Esophagus muscularis mucosa (tissue), 4 donors: ENCODE measurements around the gene MGAT4C. TPM values are rescaled to one million over a fixed set of nuclear protein-coding genes. Genes with fewer than 3 reads are reported as not detected.

Source experiments
- DNase-seq: peaks from one replicate; pipeline ENCODE4 v3.0.0-alpha.2; 2017; ENCODE audit errors: extremely low spot score
- H3K27ac ChIP-seq, 4 donors: fragments of 200-600 bp; sonication (generic); replicated peaks in 1 of 4; 1 replicate in 3 of 4; 2 replicates in 1 of 4; pipeline ENCODE4 v1.5.1; 2016 to 2019; ENCODE audit warnings: mild to moderate bottlenecking in 1 of 4
- H3K27me3 ChIP-seq, 4 donors: fragments of 200-600 bp; sonication (generic); one replicate each; pipeline versions ENCODE4 v1.5.1 to v1.6.0; 2016 to 2019
- H3K36me3 ChIP-seq, 4 donors: fragments of 200-600 bp; sonication (generic); one replicate each; pipeline ENCODE4 v1.5.1; 2016 to 2019
- H3K4me1 ChIP-seq, 4 donors: fragments of 200-600 bp; sonication (generic); one replicate each; pipeline ENCODE4 v1.5.1; 2016 to 2019
- H3K4me3 ChIP-seq, 4 donors: fragments of 200-600 bp; sonication (generic); 1 replicate in 2 of 4; 2 replicates in 2 of 4; pipeline ENCODE4 v1.5.1; 2016 to 2019; ENCODE audit warnings: mild to moderate bottlenecking in 4 of 4, moderate library complexity in 1 of 4
- H3K9me3 ChIP-seq, 4 donors: fragments of 200-600 bp; sonication (generic); 1 replicate in 3 of 4; 2 replicates in 1 of 4; pipeline ENCODE4 v1.5.1; 2016 to 2019
- EP300 ChIP-seq: sonication (generic); formaldehyde crosslinking; IDR thresholded peaks from one replicate; pipeline ENCODE4 v1.6.1; 2017; ENCODE audit warnings: antibody characterized with exemption
- POLR2A ChIP-seq: fragments of 450-650 bp; IDR thresholded peaks from one replicate; pipeline ENCODE4 v1.6.1; 2017; ENCODE audit warnings: antibody characterized with exemption, moderate library complexity, mild to moderate bottlenecking, low read depth
- POLR2AphosphoS5 ChIP-seq, 2 donors: sonication (generic); formaldehyde crosslinking; IDR thresholded peaks; one replicate each; pipeline ENCODE4 v1.6.1; 2017; ENCODE audit warnings: antibody characterized with exemption in 2 of 2
- WGBS: methylation state at CpG from one replicate; pipeline ENCODE4 v1.1.5; 2018; 5-methylcytosine and 5-hydroxymethylcytosine counted together
- intact Hi-C: fragments of 100-400 bp; cut with DNase I; formaldehyde crosslinking; loops from one replicate; pipeline ENCODE4 v1.15.1; 2023
- total RNA-seq, 4 donors: library from RNA; depleted of rRNA; stranded (reverse); fragments of >200 nt; gene quantifications; one replicate each; pipeline versions ENCODE4 v1.1.0 to v1.2.1, GENCODE V29; 2016
- TF ChIP-seq, protein P1 (sequence below), 3 experiments: fragments of 200-600 bp in 2 of 3; fragments of 450-650 bp in 1 of 3; sonication (generic) in 2 of 3; IDR thresholded peaks; one replicate each; pipeline ENCODE4 v1.5.1; 2017 to 2019; ENCODE audit warnings: antibody characterized with exemption in 3 of 3, mild to moderate bottlenecking in 2 of 3, moderate library complexity in 1 of 3

Gene MGAT4C
- total RNA-seq, 4 donors from 2014 or later: 0.19 to 2.5 (median 0.38) TPM

DNA sequence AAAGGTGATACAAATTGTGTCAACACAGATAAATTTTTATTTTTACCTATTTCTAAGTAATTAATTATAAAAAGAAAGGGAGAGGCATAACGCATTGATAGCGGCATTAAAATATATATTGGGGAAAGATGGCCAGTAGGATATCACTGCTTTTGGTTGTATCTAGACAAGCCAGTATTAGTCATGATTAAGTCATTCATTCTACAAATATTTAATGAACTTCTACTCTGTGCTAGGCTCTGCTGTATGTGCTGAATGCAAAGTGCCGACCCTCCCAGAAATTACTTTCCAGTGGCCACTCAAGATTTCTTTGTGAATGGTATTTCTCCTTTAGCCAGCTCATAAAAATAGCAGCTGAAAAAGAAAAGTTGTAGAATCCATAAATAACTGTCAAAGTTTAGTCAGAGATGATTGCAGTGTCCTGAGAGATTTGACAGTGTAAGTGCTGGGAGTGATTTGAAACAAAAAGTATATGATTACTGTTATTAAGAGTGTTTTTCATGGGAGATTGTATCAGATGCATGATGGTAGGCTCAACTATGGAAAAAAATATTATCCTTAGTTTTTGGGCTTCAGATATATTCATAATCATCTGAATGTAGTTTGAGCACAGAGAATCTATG lies 133.2 kb downstream of the MGAT4C start:
- WGBS: 54% methylated on average over 3 of the region's 3 CpGs
- Histone ChIP-seq H3K27me3 (no peaks in the 10 kb centered on the region), H3K9me3 (no peaks in the 10 kb centered on the region), H3K36me3 (no peaks in the 10 kb centered on the region), H3K4me1 (no peaks in the 10 kb centered on the region), H3K27ac (no peak overlapping the region), H3K4me3 (no peak overlapping the region)
- DNase-seq: no peak
- intact Hi-C loops: no loop called here
- no peak for TF ChIP-seq EP300
- no peak for TF ChIP-seq POLR2AphosphoS5 (IDR thresholded peaks at IDR 0.05)
- TF ChIP-seq POLR2A: no peak
- TF ChIP-seq, protein P1, sequence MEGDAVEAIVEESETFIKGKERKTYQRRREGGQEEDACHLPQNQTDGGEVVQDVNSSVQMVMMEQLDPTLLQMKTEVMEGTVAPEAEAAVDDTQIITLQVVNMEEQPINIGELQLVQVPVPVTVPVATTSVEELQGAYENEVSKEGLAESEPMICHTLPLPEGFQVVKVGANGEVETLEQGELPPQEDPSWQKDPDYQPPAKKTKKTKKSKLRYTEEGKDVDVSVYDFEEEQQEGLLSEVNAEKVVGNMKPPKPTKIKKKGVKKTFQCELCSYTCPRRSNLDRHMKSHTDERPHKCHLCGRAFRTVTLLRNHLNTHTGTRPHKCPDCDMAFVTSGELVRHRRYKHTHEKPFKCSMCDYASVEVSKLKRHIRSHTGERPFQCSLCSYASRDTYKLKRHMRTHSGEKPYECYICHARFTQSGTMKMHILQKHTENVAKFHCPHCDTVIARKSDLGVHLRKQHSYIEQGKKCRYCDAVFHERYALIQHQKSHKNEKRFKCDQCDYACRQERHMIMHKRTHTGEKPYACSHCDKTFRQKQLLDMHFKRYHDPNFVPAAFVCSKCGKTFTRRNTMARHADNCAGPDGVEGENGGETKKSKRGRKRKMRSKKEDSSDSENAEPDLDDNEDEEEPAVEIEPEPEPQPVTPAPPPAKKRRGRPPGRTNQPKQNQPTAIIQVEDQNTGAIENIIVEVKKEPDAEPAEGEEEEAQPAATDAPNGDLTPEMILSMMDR (IDR thresholded peaks at IDR 0.05): no peak

- Histone ChIP-seq H3K27me3 (no peaks in the 10 kb centered on the region), H3K9me3 (no peaks in the 10 kb centered on the region), H3K4me1 (no peaks in the 10 kb centered on the region), H3K36me3 (no peaks in the 10 kb centered on the region), H3K27ac (no peak overlapping the region), H3K4me3 (no peak overlapping the region)
- TF ChIP-seq, protein P1 (IDR thresholded peaks at IDR 0.05): no peak
- TF ChIP-seq POLR2AphosphoS5 (IDR thresholded peaks at IDR 0.05): no peak
- no peak for TF ChIP-seq POLR2A
- TF ChIP-seq EP300: no peak
- DNase-seq: no peak
- intact Hi-C loops: no loop called here
- 57% methylated on average over 2 of the region's 2 CpGs for WGBS
Measured at GRCh38 chr12:86118161-86118560, 138.0 kb downstream of the MGAT4C start.

DNA sequence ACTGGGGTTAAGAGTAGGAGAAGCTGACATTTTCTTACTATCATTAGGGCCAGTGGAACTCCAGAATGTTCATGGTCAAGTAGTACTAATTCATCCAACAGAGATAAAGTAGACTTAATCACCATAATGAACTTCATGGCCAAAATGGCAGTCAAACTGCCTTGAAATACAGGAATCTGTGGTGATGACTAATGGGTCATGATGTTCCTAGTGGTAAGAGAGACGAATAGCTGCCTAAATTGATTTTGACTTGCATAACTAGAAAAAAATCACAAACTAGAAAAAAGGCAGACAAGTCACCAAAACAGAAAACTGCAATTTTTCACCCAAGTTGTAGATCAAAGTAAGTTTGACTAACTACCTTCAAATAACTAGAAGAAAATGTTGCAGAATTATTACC lies 138.5 kb downstream of the MGAT4C start:
- no peaks in the 10 kb centered on the region for H3K36me3 ChIP-seq
- 59% methylated on average over 1 of the region's 1 CpG for WGBS
- TF ChIP-seq EP300 (no peak), POLR2A (no peak), POLR2AphosphoS5 (IDR thresholded peaks at IDR 0.05) (no peak)
- TF ChIP-seq, protein P1 (IDR thresholded peaks at IDR 0.05): no peak
- no peak overlapping the region for H3K4me3 ChIP-seq
- no peak overlapping the region for H3K27ac ChIP-seq
- no peaks in the 10 kb centered on the region for H3K9me3 ChIP-seq
- intact Hi-C loops: no loop called here
- DNase-seq: no peak
- H3K4me1 ChIP-seq: no peaks in the 10 kb centered on the region
- no peaks in the 10 kb centered on the region for H3K27me3 ChIP-seq

DNA sequence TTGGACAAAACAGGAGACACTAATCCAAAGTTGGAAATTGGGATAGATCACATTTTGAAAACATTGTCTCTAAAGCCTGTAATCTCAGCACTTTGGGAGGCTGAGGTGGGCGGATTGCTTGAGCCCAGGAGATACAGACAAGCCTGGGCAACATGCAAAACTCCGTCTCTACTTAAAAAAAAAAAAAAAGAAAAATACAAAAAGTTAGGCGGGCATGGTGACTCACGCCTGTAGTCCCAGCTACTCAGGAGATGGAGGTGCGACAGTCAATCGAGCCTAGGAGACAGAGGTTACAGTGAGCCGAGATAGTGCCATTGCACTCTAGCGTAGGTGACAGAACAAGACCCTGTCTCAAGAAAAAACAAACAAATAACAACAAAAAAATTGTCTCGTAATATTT lies 152.1 kb downstream of the MGAT4C start:
- no peak for TF ChIP-seq POLR2AphosphoS5 (IDR thresholded peaks at IDR 0.05)
- TF ChIP-seq, protein P1 (IDR thresholded peaks at IDR 0.05): no peak
- H3K36me3 ChIP-seq: no peaks in the 10 kb centered on the region
- no peaks in the 10 kb centered on the region for H3K27me3 ChIP-seq
- intact Hi-C loops: no loop called here
- DNase-seq: no peak
- no peak overlapping the region for H3K4me3 ChIP-seq
- no peaks in the 10 kb centered on the region for H3K4me1 ChIP-seq
- H3K27ac ChIP-seq: no peak overlapping the region
- 87% methylated on average over 9 of the region's 9 CpGs for WGBS
- H3K9me3 ChIP-seq: no peaks in the 10 kb centered on the region

- TF ChIP-seq, protein P1 (IDR thresholded peaks at IDR 0.05): no peak
- TF ChIP-seq POLR2A (no peak), POLR2AphosphoS5 (IDR thresholded peaks at IDR 0.05) (no peak), EP300 (no peak)
- no peaks in the 10 kb centered on the region for H3K4me1 ChIP-seq
- no peaks in the 10 kb centered on the region for H3K36me3 ChIP-seq
- no peaks in the 10 kb centered on the region for H3K27me3 ChIP-seq
- no peak overlapping the region for H3K4me3 ChIP-seq
- no peak for DNase-seq
- no peak overlapping the region for H3K27ac ChIP-seq
- intact Hi-C loops: no loop called here
- H3K9me3 ChIP-seq: no peaks in the 10 kb centered on the region
Measured at GRCh38 chr12:86097161-86097560, 159.0 kb downstream of the MGAT4C start.
